CMK (cell line): ENCODE results near the gene FHIP2A.
"Not testable (repeated sequence)": the region's sequence is repeated elsewhere in the genome, so short reads cannot be mapped to it uniquely, and the experiment has no call there.

ENCODE experiments used
- DNase-seq: peaks from one replicate; pipeline ENCODE4 v3.0.0-alpha.2; 2010; ENCODE audit warnings: low read depth

The FHIP2A gene

GRCh38 chr10:114815791-114816190 is 5.8 kb upstream of the FHIP2A start:
- DNase-seq = no peak

DNA sequence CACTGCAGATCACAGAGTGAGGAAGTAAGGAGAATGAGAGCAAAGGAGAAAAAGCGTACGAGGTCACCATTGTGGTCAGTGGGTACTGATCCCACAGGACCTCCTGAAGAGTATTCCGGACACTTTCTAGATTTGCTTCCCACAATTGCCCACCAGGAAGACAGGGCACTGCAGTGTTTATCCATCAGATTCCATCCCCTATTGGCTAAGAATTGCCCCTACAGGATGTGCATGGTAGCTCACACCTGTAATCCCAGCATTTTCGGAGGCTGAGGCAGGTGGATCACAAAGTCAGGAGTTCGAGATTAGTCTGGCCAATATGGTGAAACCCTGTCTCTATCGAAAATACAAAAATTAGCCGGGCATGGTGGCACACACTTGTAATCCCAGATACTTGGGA is 5.3 kb upstream of the FHIP2A start:
- no peak for DNase-seq

GRCh38 chr10:114819322-114819721 is 2.3 kb upstream of the FHIP2A start:
- DNase-seq = no peak

DNA sequence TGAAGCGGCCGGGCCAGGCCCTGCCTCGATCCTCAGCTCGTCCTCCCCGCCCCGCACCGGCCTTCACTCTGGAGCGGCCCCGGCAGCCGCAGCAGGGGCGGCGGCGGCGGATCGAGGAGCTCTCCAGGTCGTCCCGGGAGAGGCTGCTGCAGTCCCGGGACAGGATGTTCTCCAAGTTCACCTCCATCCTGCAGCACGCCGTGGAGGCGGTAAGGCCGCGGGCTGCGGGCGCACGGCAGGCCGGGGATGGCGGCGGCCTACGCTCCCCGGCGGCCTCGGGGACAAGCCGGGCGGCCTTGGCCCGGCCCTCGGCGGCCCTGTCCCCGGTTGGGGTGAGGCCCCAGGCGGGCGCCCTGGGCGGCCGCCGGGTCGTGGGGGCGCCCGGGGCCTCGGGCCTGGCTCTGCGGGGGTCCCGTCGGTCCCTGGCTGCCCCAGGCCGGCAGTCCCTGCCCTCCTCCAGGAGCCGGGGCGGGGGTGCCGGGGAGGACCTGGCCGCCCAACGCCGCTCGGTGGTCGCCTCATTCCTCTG is 399 bp downstream of the FHIP2A start:
- DNase-seq = no peak

- no peak for DNase-seq
Observed at GRCh38 chr10:114822444-114823076, 980 bp downstream of the FHIP2A start.

GRCh38 chr10:114823077-114823463 is 1.5 kb downstream of the FHIP2A start:
- no peak for DNase-seq

DNA sequence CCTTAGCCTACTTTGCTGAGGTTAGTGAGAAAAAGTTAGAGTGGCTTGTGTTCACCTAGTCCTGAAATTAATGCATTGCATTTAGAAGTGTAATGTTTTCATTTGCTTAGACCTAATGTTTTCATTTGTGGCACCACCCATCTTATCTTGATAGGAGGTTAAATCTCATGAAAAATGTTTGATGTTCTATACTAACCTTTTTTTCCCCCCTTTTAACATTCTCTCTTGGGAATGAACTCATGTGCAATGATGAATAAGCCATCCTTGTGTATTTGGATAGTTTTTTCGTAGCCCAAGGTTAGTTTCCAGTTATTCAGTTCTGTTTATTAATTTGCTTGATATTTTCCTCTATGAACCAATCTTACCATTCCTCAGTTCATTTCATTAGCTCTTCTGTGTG is 2.8 kb downstream of the FHIP2A start:
- no peak for DNase-seq

GRCh38 chr10:114825513-114826253 is 4.1 kb downstream of the FHIP2A start:
- DNase-seq = no peak

- no peak for DNase-seq
Observed at GRCh38 chr10:114829160-114829909, 7.8 kb downstream of the FHIP2A start.

GRCh38 chr10:114831186-114831867 is 9.7 kb downstream of the FHIP2A start:
- no peak for DNase-seq

- no peak for DNase-seq
Observed at GRCh38 chr10:114837690-114838089, 16.1 kb downstream of the FHIP2A start.

DNA sequence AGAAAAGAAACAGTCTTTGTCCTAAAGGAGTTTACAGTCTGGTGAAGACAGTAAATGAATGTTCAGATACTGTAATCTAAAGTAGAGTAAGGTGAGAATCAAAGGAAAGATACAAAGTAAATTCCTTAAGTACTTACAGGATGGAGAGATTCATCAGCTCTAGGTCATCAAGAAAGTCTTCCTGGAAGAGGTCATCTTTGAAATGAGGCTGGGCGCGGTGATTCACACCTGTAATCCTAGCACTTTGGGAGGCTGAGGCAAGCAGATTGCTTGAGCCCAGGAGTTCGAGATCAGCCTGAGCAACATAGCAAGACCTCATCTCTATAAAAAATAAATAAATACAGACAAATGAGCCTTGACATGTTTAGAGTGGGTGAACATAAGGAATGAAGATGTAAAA is 18.3 kb downstream of the FHIP2A start:
- no peak for DNase-seq

GRCh38 chr10:114845978-114846693 is 24.6 kb downstream of the FHIP2A start:
- no peak for DNase-seq

DNA sequence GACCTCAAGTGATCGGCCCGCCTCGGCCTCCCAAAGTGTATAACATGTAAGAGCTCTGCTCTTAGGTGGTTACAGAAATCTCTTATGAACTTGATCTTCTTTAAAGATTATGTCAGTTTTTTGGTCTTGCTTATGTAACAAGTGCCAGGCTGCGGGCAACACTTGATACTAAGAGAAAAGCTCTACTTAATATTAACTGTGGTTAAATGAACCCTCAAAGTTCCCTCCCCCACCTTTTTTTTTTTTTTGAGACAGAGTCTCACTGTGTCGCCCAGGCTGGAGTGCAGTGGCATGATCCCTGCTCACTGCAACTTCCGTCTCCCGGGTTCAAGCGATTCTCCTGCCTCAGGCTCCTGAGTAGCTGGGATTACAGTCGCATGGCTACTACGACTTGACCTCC is 25.9 kb downstream of the FHIP2A start:
- DNase-seq = not testable (repeated sequence)

DNA sequence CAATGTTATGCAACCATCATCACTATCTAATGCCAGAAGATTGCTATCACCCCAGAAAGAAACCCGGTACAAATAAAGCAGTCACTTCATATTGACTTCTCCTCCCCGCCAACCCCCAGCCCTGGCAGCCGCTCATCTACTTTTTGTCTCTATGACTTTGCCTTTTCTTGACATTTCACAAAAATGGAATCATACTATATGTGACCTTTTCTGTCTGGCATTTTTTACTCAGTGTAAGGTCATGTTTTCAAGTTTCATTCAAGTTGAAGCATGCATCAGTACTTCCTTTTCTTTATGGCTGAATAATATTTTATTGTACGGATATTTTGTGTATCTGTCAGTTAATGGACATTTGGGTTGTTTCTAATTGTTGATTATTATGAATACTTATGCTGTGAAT is 28.1 kb downstream of the FHIP2A start:
- DNase-seq = no peak

DNA sequence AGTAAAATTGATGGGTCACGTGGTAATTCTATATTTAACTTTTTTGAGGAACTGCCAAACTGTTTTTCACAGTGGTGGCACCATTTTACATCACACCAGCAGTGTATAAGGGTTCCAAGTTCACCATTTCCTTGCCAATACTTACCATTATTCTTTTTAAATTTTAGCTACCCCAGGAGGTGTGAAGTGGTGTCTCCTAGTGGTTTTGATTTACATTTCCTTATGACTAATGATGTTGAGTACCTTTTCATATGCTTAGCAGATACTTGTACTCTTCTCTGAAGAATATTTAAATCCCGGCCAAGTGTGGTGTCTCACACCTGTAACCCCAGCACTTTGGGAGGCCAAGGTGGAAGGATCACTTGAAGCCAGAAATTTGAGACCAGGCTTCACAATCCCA is 28.5 kb downstream of the FHIP2A start:
- DNase-seq = no peak

- DNase-seq = no peak
Observed at GRCh38 chr10:114851336-114851735, 29.8 kb downstream of the FHIP2A start.

DNA sequence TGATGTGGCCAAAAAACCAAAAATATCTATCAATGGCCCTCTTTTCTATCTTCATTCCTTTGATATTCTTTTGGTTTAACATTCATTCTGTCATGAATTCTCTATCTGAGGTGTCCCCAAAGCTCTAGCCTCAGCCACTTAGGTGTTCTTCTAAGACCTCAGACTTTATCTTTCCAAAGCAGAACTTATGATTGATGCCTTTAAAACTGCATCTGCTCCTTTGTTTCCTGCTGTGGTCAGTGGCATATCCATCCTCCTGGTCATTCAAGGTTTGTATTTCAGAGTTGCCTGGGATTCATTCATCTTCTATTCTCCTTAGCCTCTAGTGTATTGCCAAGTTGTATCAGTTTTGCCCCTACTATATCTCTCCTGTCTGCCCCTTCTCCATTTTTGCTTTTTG is 30.6 kb downstream of the FHIP2A start:
- DNase-seq = no peak

DNA sequence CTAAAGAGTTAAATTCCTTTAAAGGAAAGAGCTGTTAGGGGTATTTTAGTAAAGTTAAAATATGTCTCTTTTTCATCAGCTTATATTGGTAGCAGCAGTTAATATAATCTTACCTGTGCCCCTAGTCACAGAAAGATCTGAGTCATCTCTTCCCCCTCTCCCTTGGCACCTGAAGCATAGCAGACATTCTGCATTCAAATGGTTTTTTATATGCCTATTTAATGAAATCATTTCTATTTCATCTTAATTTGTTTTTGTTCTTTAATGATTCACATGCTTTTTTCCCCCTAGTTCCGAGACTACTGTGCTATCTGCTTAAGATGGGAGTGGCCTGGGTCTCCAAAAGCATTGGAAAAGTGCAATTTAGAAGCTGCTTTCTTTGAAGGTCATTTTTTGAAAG is 33.3 kb downstream of the FHIP2A start:
- no peak for DNase-seq

DNA sequence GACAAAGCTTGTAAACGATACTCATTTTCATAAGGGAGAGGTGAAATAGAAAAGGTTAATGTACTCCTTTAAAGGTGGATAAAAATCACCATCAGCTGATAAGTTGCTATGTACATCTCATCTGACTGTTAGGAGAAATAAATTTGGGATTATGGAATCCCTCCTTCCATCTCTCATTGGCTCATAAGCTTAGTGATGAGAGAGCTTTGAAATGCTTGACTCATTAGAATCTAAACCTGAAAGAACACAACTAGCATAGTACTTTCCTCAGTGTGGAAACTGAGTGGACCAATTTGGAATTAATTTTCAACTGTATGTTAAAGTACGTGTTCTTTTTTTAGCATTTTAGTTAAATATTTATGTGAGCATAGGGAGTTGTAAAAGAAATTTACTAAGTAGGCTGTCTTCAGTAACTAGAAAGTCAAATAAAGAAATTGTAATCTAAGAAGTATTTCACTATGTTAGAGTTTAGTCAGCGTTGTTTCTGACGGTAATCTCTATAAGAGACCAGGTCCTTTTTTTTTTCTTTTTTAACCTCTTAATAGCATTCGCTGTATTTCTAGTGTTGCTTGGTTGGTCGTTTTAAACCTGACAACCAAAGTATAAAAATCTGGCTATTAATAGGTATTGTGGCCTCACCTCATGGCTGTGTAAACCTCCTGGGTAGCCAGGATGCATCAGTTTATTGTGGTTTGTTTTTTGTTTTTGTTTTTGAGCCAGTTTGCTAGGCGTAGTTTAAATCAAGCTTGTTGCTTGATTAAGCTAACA is 34.4 kb downstream of the FHIP2A start:
- DNase-seq = no peak
